ENCODE results near the gene LGR6. TPM values are rescaled to one million over a fixed set of nuclear protein-coding genes. Genes with fewer than 3 reads are reported as not detected.

The LGR6 gene
- total and polyA plus RNA-seq, 2 experiments from 2014 or later: 0.66 to 0.89 TPM

GRCh38 chr1:202288177-202288576, 94.6 kb downstream of the LGR6 start:
- DNase-seq (ENCODE audit: low spot score): no peak
- H3K4me3 ChIP-seq: no peak overlapping the region
- Mint-ChIP-seq H3K4me1 (peaks cover 3% of the 10 kb centered on the region; the same call in 1 of the 3 replicates), H3K4me3 (no peak overlapping the region), H3K9me3 (no peaks in the 10 kb centered on the region), H3K27me3 (ENCODE audit: insufficient read depth, low read depth, poor library complexity) (no peaks in the 10 kb centered on the region), H3K27ac (no peak overlapping the region), H3K36me3 (ENCODE audit: low read depth) (no peaks in the 10 kb centered on the region)
- H2AFZ ChIP-seq: no peak overlapping the region
- no peak overlapping the region for H3K27ac ChIP-seq (ENCODE audit: low read depth)
- H4K20me1 ChIP-seq (replicated peaks; ENCODE audit: insufficient read depth): no peaks in the 10 kb centered on the region
- H3K9me2 ChIP-seq (ENCODE audit: insufficient read depth): no peaks in the 10 kb centered on the region
- no peaks in the 10 kb centered on the region for H3K27me3 ChIP-seq (ENCODE audit: insufficient read depth)
- H3K4me1 ChIP-seq (ENCODE audit: insufficient read depth): no peaks in the 10 kb centered on the region
- ATAC-seq: no peak
- H3F3A ChIP-seq (replicated peaks; ENCODE audit: low read depth): no peaks in the 10 kb centered on the region
- H3K4me2 ChIP-seq: no peak overlapping the region
- H3K79me2 ChIP-seq (replicated peaks; ENCODE audit: insufficient read depth): no peaks in the 10 kb centered on the region
- no peak for TF ChIP-seq CTCF (conservative IDR thresholded peaks at IDR 0.05; ENCODE audit: low read depth in 2 of 2)
- TF ChIP-seq STAT1 (IDR thresholded peaks at IDR 0.05; ENCODE audit: unreplicated experiment): no peak
- TF ChIP-seq EZH2 (IDR thresholded peaks at IDR 0.05; ENCODE audit: low read depth, unreplicated experiment): no peak
- no peak for TF ChIP-seq ETS1 (IDR thresholded peaks at IDR 0.05)
- TF ChIP-seq ZNF462 (CRISPR knock-in tag; IDR thresholded peaks at IDR 0.05): no peak
- no peaks in the 10 kb centered on the region for H3K36me3 ChIP-seq (ENCODE audit: insufficient read depth)

Measured in GM23338 (cell line).